H1 (cell line): ENCODE measurements around the gene IKZF2.

Experiments used
- CHD1 ChIP-seq: IDR thresholded peaks from 2 replicates; pipeline ENCODE4 v1.6.1; 2012; ENCODE audit warnings: low read depth, low read length, improper control_type of control experiment
- CHD7 ChIP-seq: fragments of 300-600 bp; sonication (generic); IDR thresholded peaks from 2 replicates; pipeline ENCODE4 v1.7.1; 2012; ENCODE audit warnings: low read length, moderate library complexity, mild to moderate bottlenecking, inconsistent platforms; ENCODE audit not compliant: insufficient replicate concordance
- CREB1 ChIP-seq: IDR thresholded peaks from 2 replicates; pipeline ENCODE4 v1.6.1; 2012; ENCODE audit warnings: inconsistent platforms
- CTCF ChIP-seq, 3 experiments: IDR thresholded peaks; 1 replicate in 2 of 3; 2 replicates in 1 of 3; pipeline versions ENCODE4 v1.5.1 to v1.6.1; 2011; ENCODE audit warnings: low read length in 3 of 3, mild to moderate bottlenecking in 3 of 3, inconsistent platforms in 2 of 3, low read depth in 1 of 3, moderate library complexity in 1 of 3; ENCODE audit not compliant: insufficient read depth in 1 of 3; ENCODE audit errors: control extremely low read depth in 1 of 3
- NRF1 ChIP-seq: IDR thresholded peaks from 2 replicates; pipeline ENCODE4 v1.6.1; 2011; ENCODE audit warnings: mild to moderate bottlenecking, low read depth, low read length, improper control_type of control experiment
- SP2 ChIP-seq: IDR thresholded peaks from 2 replicates; pipeline ENCODE4 v1.6.1; 2012; ENCODE audit warnings: mild to moderate bottlenecking, low read length, inconsistent platforms
- TAF1 ChIP-seq: IDR thresholded peaks from 2 replicates; pipeline ENCODE4 v1.6.1; 2011; ENCODE audit warnings: mild to moderate bottlenecking, low read depth, low read length
- USF2 ChIP-seq: IDR thresholded peaks from 2 replicates; pipeline ENCODE4 v1.6.1; 2011; ENCODE audit warnings: low read length, improper control_type of control experiment

- TF ChIP-seq CHD7 (no peak), CTCF (IDR thresholded peaks at IDR 0.05; ENCODE audit: control extremely low read depth in 1 of 3, insufficient read depth in 1 of 3, low read depth in 1 of 3, low read length in 3 of 3) (no peak), SP2 (no peak), NRF1 (no peak), CREB1 (no peak), TAF1 (no peak), CHD1 (no peak), USF2 (no peak)
Observed at GRCh38 chr2:213188533-213188867, 37.1 kb upstream of the IKZF2 start.
